HEK293 (cell line): ENCODE data around the gene PPA1.

Experiments used
- CTCF ChIA-PET: fragments of 350-600 bp; formaldehyde crosslinking; extraction: SDS; loops from one replicate; lab custom pipeline; 2021; ENCODE audit warnings: antibody characterized with exemption; lab: Yijun Ruan, JAX
- POLR2A ChIA-PET: fragments of 300-600 bp; formaldehyde crosslinking; extraction: SDS; loops from one replicate; lab custom pipeline; 2020; ENCODE audit warnings: antibody characterized with exemption, inconsistent platforms; lab: Yijun Ruan, JAX
- H3K27ac ChIP-seq: fragments of 200-500 bp; sonication (Bioruptor generic); 2 replicates; pipeline ENCODE4 v1.5.1; 2014; ENCODE audit warnings: low read depth, low read length, control low read depth, inconsistent platforms; ENCODE audit errors: extremely low read depth
- H3K36me3 ChIP-seq, 2 experiments: fragments of 200-500 bp in 1 of 2; sonication (Bioruptor generic) in 1 of 2; 1 replicate in 1 of 2; 2 replicates in 1 of 2; pipeline ENCODE4 v1.5.1; 2014 to 2017; ENCODE audit warnings: inconsistent platforms in 2 of 2, low read length in 2 of 2; ENCODE audit not compliant: control insufficient read depth in 2 of 2, insufficient read depth in 1 of 2
- H3K4me1 ChIP-seq: fragments of 200-500 bp; sonication (Bioruptor generic); 2 replicates; pipeline ENCODE4 v1.5.1; 2014; ENCODE audit warnings: mild to moderate bottlenecking, low read length, inconsistent platforms; ENCODE audit not compliant: control insufficient read depth, insufficient read depth
- H3K4me3 ChIP-seq: 2 replicates; pipeline ENCODE4 v1.5.1; 2011; ENCODE audit warnings: low read depth, mild to moderate bottlenecking, control low read depth, low read length, moderate library complexity
- H3K9me3 ChIP-seq: fragments of 200-500 bp; sonication (Bioruptor generic); 2 replicates; pipeline ENCODE4 v1.5.1; 2014; ENCODE audit warnings: low read depth, low read length, inconsistent platforms; ENCODE audit not compliant: control insufficient read depth, insufficient read depth
- GLIS2 ChIP-seq: fragments of 450-650 bp; formaldehyde crosslinking; IDR thresholded peaks from 2 replicates; pipeline ENCODE4 v1.5.1; 2016; ENCODE audit warnings: missing biosample characterization, missing genetic modification characterization
- PRDM10 ChIP-seq: fragments of 450-650 bp; formaldehyde crosslinking; IDR thresholded peaks from 2 replicates; pipeline ENCODE4 v1.5.1; 2016; ENCODE audit warnings: missing biosample characterization, missing genetic modification characterization
- REPIN1 ChIP-seq: fragments of 450-650 bp; formaldehyde crosslinking; IDR thresholded peaks from 2 replicates; pipeline ENCODE4 v1.5.1; 2017; ENCODE audit warnings: missing biosample characterization, missing genetic modification characterization, low read depth
- SCRT1 ChIP-seq: fragments of 450-650 bp; formaldehyde crosslinking; IDR thresholded peaks from 2 replicates; pipeline ENCODE4 v1.5.1; 2016; ENCODE audit warnings: missing biosample characterization, missing genetic modification characterization, borderline replicate concordance
- TRIM28 ChIP-seq: IDR thresholded peaks from 2 replicates; pipeline ENCODE4 v1.6.1; 2011; ENCODE audit warnings: low read length, control low read depth, borderline replicate concordance
- ZBTB1 ChIP-seq: fragments of 450-650 bp; formaldehyde crosslinking; IDR thresholded peaks from 2 replicates; pipeline ENCODE4 v1.5.1; 2016; ENCODE audit warnings: missing biosample characterization, missing genetic modification characterization
- ZFHX2 ChIP-seq: fragments of 450-650 bp; formaldehyde crosslinking; conservative IDR thresholded peaks from 2 replicates; pipeline ENCODE4 v1.5.1; 2016; ENCODE audit warnings: missing biosample characterization, missing genetic modification characterization
- ZNF18 ChIP-seq: fragments of 450-650 bp; formaldehyde crosslinking; IDR thresholded peaks from 2 replicates; pipeline ENCODE4 v1.5.1; 2016; ENCODE audit warnings: missing biosample characterization, missing genetic modification characterization
- ZNF274 ChIP-seq, 2 experiments: fragments of 200-500 bp in 1 of 2; fragments of 450-650 bp in 1 of 2; sonication (Bioruptor generic) in 1 of 2; formaldehyde crosslinking in 1 of 2; IDR thresholded peaks; 2 replicates each; pipeline versions ENCODE4 v1.5.1 to v1.6.1; 2014 to 2016; ENCODE audit warnings: borderline replicate concordance in 1 of 2, inconsistent platforms in 1 of 2, low read length in 1 of 2, missing biosample characterization in 1 of 2, missing genetic modification characterization in 1 of 2
- ZNF521 ChIP-seq: fragments of 450-650 bp; formaldehyde crosslinking; IDR thresholded peaks from 2 replicates; pipeline ENCODE4 v1.5.1; 2017; ENCODE audit warnings: missing biosample characterization, mild to moderate bottlenecking, missing genetic modification characterization
- ZNF596 ChIP-seq: fragments of 450-650 bp; IDR thresholded peaks from 2 replicates; pipeline ENCODE4 v1.5.0; 2018; ENCODE audit warnings: missing biosample characterization, mild to moderate bottlenecking, missing genetic modification characterization, moderate library complexity
- ZXDB ChIP-seq: fragments of 450-650 bp; formaldehyde crosslinking; IDR thresholded peaks from 2 replicates; pipeline ENCODE4 v1.5.1; 2016; ENCODE audit warnings: missing biosample characterization, missing genetic modification characterization
- TF ChIP-seq, protein P1 (sequence below): fragments of 450-650 bp; formaldehyde crosslinking; IDR thresholded peaks from 2 replicates; pipeline ENCODE4 v1.5.1; 2016; ENCODE audit warnings: missing biosample characterization, missing genetic modification characterization, borderline replicate concordance
- TF ChIP-seq, protein P2 (sequence below): fragments of 450-650 bp; formaldehyde crosslinking; IDR thresholded peaks from 2 replicates; pipeline ENCODE4 v1.5.1; 2016; ENCODE audit warnings: missing biosample characterization, missing genetic modification characterization
- TF ChIP-seq, protein P3 (sequence below): fragments of 450-650 bp; formaldehyde crosslinking; IDR thresholded peaks from 2 replicates; pipeline ENCODE4 v1.5.1; 2016; ENCODE audit warnings: missing biosample characterization, missing genetic modification characterization
- TF ChIP-seq, protein P4 (sequence below): fragments of 450-650 bp; formaldehyde crosslinking; IDR thresholded peaks from 2 replicates; pipeline ENCODE4 v1.5.1; 2016; ENCODE audit warnings: missing biosample characterization, missing genetic modification characterization
- TF ChIP-seq, protein P5 (sequence below): fragments of 450-650 bp; formaldehyde crosslinking; IDR thresholded peaks from 2 replicates; pipeline ENCODE4 v1.5.1; 2016; ENCODE audit warnings: missing biosample characterization, missing genetic modification characterization

The PPA1 gene

GRCh38 chr10:70260259-70260658, 27.0 kb upstream of the PPA1 start:
- no peaks in the 10 kb centered on the region for H3K4me1 ChIP-seq
- no peak for TF ChIP-seq ZFHX2 (tag by site-specific recombination)
- no peak for TF ChIP-seq TRIM28
- TF ChIP-seq, protein P1, sequence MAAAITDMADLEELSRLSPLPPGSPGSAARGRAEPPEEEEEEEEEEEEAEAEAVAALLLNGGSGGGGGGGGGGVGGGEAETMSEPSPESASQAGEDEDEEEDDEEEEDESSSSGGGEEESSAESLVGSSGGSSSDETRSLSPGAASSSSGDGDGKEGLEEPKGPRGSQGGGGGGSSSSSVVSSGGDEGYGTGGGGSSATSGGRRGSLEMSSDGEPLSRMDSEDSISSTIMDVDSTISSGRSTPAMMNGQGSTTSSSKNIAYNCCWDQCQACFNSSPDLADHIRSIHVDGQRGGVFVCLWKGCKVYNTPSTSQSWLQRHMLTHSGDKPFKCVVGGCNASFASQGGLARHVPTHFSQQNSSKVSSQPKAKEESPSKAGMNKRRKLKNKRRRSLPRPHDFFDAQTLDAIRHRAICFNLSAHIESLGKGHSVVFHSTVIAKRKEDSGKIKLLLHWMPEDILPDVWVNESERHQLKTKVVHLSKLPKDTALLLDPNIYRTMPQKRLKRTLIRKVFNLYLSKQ (tag by site-specific recombination) = no peak
- TF ChIP-seq, protein P2, sequence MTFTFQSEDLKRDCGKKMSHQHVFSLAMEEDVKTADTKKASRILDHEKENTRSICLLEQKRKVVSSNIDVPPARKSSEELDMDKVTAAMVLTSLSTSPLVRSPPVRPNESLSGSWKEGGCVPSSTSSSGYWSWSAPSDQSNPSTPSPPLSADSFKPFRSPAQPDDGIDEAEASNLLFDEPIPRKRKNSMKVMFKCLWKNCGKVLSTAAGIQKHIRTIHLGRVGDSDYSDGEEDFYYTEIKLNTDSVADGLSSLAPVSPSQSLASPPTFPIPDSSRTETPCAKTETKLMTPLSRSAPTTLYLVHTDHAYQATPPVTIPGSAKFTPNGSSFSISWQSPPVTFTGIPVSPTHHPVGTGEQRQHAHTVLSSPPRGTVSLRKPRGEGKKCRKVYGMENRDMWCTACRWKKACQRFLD (tag by site-specific recombination) = no peak
- TF ChIP-seq, protein P3, sequence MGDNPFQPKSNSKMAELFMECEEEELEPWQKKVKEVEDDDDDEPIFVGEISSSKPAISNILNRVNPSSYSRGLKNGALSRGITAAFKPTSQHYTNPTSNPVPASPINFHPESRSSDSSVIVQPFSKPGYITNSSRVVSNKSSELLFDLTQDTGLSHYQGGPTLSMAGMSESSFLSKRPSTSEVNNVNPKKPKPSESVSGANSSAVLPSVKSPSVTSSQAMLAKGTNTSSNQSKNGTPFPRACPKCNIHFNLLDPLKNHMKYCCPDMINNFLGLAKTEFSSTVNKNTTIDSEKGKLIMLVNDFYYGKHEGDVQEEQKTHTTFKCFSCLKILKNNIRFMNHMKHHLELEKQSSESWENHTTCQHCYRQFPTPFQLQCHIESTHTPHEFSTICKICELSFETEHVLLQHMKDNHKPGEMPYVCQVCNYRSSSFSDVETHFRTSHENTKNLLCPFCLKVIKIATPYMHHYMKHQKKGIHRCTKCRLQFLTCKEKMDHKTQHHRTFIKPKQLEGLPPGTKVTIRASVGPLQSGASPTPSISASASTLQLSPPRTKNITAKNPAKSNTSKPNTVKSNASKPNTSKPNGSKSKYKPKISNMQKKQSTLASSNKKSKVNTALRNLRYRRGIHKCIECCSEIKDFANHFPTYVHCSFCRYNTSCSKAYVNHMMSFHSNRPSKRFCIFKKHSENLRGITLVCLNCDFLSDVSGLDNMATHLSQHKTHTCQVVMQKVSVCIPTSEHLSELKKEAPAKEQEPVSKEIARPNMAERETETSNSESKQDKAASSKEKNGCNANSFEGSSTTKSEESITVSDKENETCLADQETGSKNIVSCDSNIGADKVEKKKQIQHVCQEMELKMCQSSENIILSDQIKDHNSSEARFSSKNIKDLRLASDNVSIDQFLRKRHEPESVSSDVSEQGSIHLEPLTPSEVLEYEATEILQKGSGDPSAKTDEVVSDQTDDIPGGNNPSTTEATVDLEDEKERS (tag by site-specific recombination) = no peak
- TF ChIP-seq ZNF18 (tag by site-specific recombination) = no peak
- TF ChIP-seq, protein P4, sequence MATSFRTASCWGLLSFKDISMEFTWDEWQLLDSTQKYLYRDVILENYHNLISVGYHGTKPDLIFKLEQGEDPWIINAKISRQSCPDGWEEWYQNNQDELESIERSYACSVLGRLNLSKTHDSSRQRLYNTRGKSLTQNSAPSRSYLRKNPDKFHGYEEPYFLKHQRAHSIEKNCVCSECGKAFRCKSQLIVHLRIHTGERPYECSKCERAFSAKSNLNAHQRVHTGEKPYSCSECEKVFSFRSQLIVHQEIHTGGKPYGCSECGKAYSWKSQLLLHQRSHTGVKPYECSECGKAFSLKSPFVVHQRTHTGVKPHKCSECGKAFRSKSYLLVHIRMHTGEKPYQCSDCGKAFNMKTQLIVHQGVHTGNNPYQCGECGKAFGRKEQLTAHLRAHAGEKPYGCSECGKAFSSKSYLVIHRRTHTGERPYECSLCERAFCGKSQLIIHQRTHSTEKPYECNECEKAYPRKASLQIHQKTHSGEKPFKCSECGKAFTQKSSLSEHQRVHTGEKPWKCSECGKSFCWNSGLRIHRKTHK (tag by site-specific recombination) = no peak
- TF ChIP-seq ZNF596 (tag by site-specific recombination) = no peak
- TF ChIP-seq SCRT1 (tag by site-specific recombination) = no peak
- no peak for TF ChIP-seq ZBTB1 (tag by site-specific recombination)
- TF ChIP-seq, protein P5, sequence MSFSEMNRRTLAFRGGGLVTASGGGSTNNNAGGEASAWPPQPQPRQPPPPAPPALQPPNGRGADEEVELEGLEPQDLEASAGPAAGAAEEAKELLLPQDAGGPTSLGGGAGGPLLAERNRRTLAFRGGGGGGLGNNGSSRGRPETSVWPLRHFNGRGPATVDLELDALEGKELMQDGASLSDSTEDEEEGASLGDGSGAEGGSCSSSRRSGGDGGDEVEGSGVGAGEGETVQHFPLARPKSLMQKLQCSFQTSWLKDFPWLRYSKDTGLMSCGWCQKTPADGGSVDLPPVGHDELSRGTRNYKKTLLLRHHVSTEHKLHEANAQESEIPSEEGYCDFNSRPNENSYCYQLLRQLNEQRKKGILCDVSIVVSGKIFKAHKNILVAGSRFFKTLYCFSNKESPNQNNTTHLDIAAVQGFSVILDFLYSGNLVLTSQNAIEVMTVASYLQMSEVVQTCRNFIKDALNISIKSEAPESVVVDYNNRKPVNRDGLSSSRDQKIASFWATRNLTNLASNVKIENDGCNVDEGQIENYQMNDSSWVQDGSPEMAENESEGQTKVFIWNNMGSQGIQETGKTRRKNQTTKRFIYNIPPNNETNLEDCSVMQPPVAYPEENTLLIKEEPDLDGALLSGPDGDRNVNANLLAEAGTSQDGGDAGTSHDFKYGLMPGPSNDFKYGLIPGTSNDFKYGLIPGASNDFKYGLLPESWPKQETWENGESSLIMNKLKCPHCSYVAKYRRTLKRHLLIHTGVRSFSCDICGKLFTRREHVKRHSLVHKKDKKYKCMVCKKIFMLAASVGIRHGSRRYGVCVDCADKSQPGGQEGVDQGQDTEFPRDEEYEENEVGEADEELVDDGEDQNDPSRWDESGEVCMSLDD (tag by site-specific recombination) = no peak
- TF ChIP-seq ZNF274 (IDR thresholded peaks at IDR 0.05; ENCODE audit: low read length) = no peak
- TF ChIP-seq ZNF274 (tag by site-specific recombination; IDR thresholded peaks at IDR 0.05; ENCODE audit: borderline replicate concordance) = no peak
- no peak for TF ChIP-seq PRDM10 (tag by site-specific recombination)
- no peak for TF ChIP-seq REPIN1 (tag by site-specific recombination)
- TF ChIP-seq ZXDB (tag by site-specific recombination) = no peak
- TF ChIP-seq GLIS2 (tag by site-specific recombination) = no peak
- no peak for TF ChIP-seq ZNF521 (tag by site-specific recombination)
- no peak overlapping the region for H3K4me3 ChIP-seq
- POLR2A ChIA-PET = interaction anchor here (1.6 kb wide), 1 partner anchor 114 kb away, joined by 5 read pairs; the partner anchor contains the start of gene TYSND1
- CTCF ChIA-PET = interaction anchor here (0.6 to 1.1 kb wide), 2 partner anchors 12 to 104 kb away, joined by 3 to 4 read pairs; no protein-coding TSS in a partner anchor
- H3K36me3 ChIP-seq = no peaks in the 10 kb centered on the region
- H3K9me3 ChIP-seq = no peaks in the 10 kb centered on the region; the same call in 1 of the 2 replicates
- no peak overlapping the region for H3K27ac ChIP-seq
